Measurements from ENCODE around the gene CSN3. TPM values are rescaled to one million over a fixed set of nuclear protein-coding genes. Genes with fewer than 3 reads are reported as not detected.
A peak's percentile ranks its signal among the peaks of the same experiment; 100 is the strongest.

CSN3 gene
- total RNA-seq, 1 donor from 2014 or later, result not detected

DNA sequence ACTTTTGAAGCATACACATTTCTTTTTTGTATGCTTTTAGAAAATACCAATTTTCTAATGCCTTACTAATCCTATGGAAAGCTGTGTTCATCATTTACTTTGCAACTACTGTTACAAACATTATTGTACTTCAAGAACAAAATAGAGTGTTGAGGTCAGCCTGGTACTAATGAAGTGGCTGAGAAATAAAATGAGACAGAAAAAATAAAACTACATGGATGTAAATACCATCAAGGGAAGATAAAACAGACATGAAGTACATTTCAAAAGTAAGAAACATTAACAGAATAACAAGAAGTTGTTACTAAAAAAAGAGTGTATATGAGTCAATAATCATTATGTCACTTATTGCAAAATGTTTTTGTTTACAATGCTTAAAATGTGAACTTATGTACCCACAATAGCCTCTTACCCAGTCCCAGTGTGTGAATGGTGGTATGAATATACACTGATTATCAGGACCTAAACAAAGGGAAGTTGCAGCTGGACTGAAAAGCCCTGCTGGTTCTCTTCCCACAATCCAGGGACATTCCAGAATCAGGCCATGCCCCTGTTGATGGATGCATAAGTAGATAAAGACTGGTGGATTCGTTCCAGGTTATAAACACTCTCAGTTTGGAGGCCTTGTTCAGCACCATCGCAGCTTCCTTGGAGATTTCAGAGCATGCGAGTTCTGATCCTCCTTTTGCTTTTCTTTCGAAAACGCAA lies 2.4 kb upstream of the CSN3 start:
- peaks cover 2% of the 10 kb centered on the region for H3K27me3 Mint-ChIP-seq (ENCODE audit: low read depth)
- H3K9me3 Mint-ChIP-seq (ENCODE audit: low read depth), result no peaks in the 10 kb centered on the region
- H3K27ac Mint-ChIP-seq (ENCODE audit: unreplicated experiment), result no peak overlapping the region
- H3K4me3 Mint-ChIP-seq (ENCODE audit: unreplicated experiment), result no peak overlapping the region
- H3K36me3 Mint-ChIP-seq (ENCODE audit: low read depth), result no peaks in the 10 kb centered on the region
- no peaks in the 10 kb centered on the region for H3K4me1 Mint-ChIP-seq (ENCODE audit: low read depth)
- no peak for DNase-seq (ENCODE audit: low spot score)
- TF ChIP-seq CTCF (IDR thresholded peaks at IDR 0.05), result no peak

DNA sequence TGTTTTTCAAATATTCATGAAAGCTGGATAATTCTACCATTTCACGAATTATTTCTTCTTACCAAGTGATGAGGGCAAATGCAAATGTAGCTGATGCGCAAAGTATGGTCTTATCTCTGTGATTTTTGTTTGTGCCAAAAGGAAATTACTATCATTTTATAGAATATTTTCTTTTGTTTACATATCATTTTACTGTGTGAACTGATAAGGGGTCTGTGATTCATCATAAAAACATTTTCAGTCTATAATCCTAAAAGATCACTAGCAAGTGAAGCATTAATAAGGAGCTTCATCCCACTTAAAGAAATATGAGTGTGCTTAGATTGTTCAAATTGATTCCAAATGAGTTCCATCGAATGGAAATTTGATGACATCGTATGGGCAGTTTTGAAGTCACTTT lies 694 bp downstream of the CSN3 start:
- Mint-ChIP-seq H3K4me1 (ENCODE audit: low read depth) (no peaks in the 10 kb centered on the region), H3K27ac (ENCODE audit: unreplicated experiment) (no peak overlapping the region), H3K4me3 (ENCODE audit: unreplicated experiment) (no peak overlapping the region), H3K9me3 (ENCODE audit: low read depth) (no peaks in the 10 kb centered on the region), H3K27me3 (ENCODE audit: low read depth) (no peaks in the 10 kb centered on the region), H3K36me3 (ENCODE audit: low read depth) (no peaks in the 10 kb centered on the region)
- TF ChIP-seq CTCF (IDR thresholded peaks at IDR 0.05), result no peak
- no peak for DNase-seq (ENCODE audit: low spot score)

- H3K4me3 Mint-ChIP-seq (ENCODE audit: unreplicated experiment), result no peak overlapping the region
- no peak overlapping the region for H3K27ac Mint-ChIP-seq (ENCODE audit: unreplicated experiment)
- no peak for DNase-seq (ENCODE audit: low spot score)
- H3K27me3 Mint-ChIP-seq (ENCODE audit: low read depth), result peaks cover 11% of the 10 kb centered on the region
- no peaks in the 10 kb centered on the region for H3K4me1 Mint-ChIP-seq (ENCODE audit: low read depth)
- TF ChIP-seq CTCF (IDR thresholded peaks at IDR 0.05), result no peak
- H3K36me3 Mint-ChIP-seq (ENCODE audit: low read depth), result no peaks in the 10 kb centered on the region
- no peaks in the 10 kb centered on the region for H3K9me3 Mint-ChIP-seq (ENCODE audit: low read depth)
These were observed 9.0 kb downstream of the CSN3 start for GRCh38 chr4:70251250-70251944.

- H3K4me3 Mint-ChIP-seq (ENCODE audit: unreplicated experiment), result no peak overlapping the region
- DNase-seq (ENCODE audit: low spot score), result no peak
- H3K36me3 Mint-ChIP-seq (ENCODE audit: low read depth), result no peaks in the 10 kb centered on the region
These were observed 9.5 kb downstream of the CSN3 start for GRCh38 chr4:70251945-70252277.

GRCh38 chr4:70269674-70270073 lies 27.3 kb downstream of the CSN3 start:
- peak; percentile 25 for TF ChIP-seq CTCF (IDR thresholded peaks at IDR 0.05)
- no peaks in the 10 kb centered on the region for H3K27me3 Mint-ChIP-seq (ENCODE audit: low read depth)
- H3K36me3 Mint-ChIP-seq (ENCODE audit: low read depth), result no peaks in the 10 kb centered on the region
- H3K27ac Mint-ChIP-seq (ENCODE audit: unreplicated experiment), result no peak overlapping the region
- H3K4me3 Mint-ChIP-seq (ENCODE audit: unreplicated experiment), result no peak overlapping the region
- H3K4me1 Mint-ChIP-seq (ENCODE audit: low read depth), result no peaks in the 10 kb centered on the region
- DNase-seq (ENCODE audit: low spot score), result no peak
- peaks cover 4% of the 10 kb centered on the region for H3K9me3 Mint-ChIP-seq (ENCODE audit: low read depth)

More at GRCh38 chr4:70251945-70252277, 9.5 kb downstream of the CSN3 start:
- Mint-ChIP-seq H3K4me1 (ENCODE audit: low read depth) (no peaks in the 10 kb centered on the region), H3K27ac (ENCODE audit: unreplicated experiment) (no peak overlapping the region), H3K9me3 (ENCODE audit: low read depth) (no peaks in the 10 kb centered on the region), H3K27me3 (ENCODE audit: low read depth) (peaks cover 11% of the 10 kb centered on the region)
- no peak for TF ChIP-seq CTCF (IDR thresholded peaks at IDR 0.05)

All from chondrocyte (in vitro differentiated cells).